Left lung (tissue), 10 donors: ENCODE data around the gene FOXN1. TPM values are rescaled to one million over a fixed set of nuclear protein-coding genes. Genes with fewer than 3 reads are reported as not detected.

Experiments
- ATAC-seq: fragments of 200-7000 bp; cut with Tn5 transposase; one replicate; pipeline ENCODE4 v1.9.1; 2020; ENCODE audit warnings: moderate library complexity
- DNase-seq, 4 donors: peaks; one replicate each; pipeline ENCODE4 v3.0.0-alpha.2; 2013 to 2020
- H3K27ac ChIP-seq, 2 donors: fragments of 200-600 bp; sonication (generic) in 1 of 2; one replicate each; pipeline versions ENCODE4 v1.5.0 to v1.8.0; 2020 to 2021
- H3K27me3 ChIP-seq, 2 donors: fragments of 200-600 bp; sonication (generic) in 1 of 2; one replicate each; pipeline versions ENCODE4 v1.5.0 to v1.8.0; 2020 to 2021
- H3K36me3 ChIP-seq, 2 donors: fragments of 200-600 bp; sonication (generic) in 1 of 2; one replicate each; pipeline versions ENCODE4 v1.5.0 to v1.8.0; 2020 to 2021
- H3K4me1 ChIP-seq, 2 donors: fragments of 200-600 bp; one replicate each; pipeline ENCODE4 v1.8.0; 2021
- H3K4me3 ChIP-seq, 2 donors: fragments of 200-600 bp; sonication (generic) in 1 of 2; one replicate each; pipeline versions ENCODE4 v1.5.0 to v1.8.0; 2020 to 2021; ENCODE audit warnings: mild to moderate bottlenecking in 1 of 2
- H3K9me3 ChIP-seq, 2 donors: fragments of 200-600 bp; sonication (generic) in 1 of 2; one replicate each; pipeline versions ENCODE4 v1.5.0 to v1.8.0; 2020 to 2021
- intact Hi-C, 2 donors: fragments of 100-400 bp; cut with DNase I; formaldehyde crosslinking; loops; one replicate each; pipeline versions ENCODE4 v1.11.2 to v1.14.2; 2022
- polyA plus RNA-seq, 6 donors: library from polyadenylated mRNA; unstranded; fragments of 120-200 nt; gene quantifications; one replicate each; pipeline ENCODE4 v1.2.1, GENCODE V29; 2013; ENCODE audit not compliant: insufficient read length in 6 of 6
- total RNA-seq, 2 donors: library from RNA; stranded (reverse); fragmentation: NEBNext Ultra II Directional; extraction: Animal tissue kit (Norgen Biotek cat#: 25700); gene quantifications; one replicate each; pipeline ENCODE4 v1.2.1, GENCODE V29; 2021
- TF ChIP-seq, protein P1 (sequence below), 2 donors: fragments of 200-600 bp; sonication (generic) in 1 of 2; IDR thresholded peaks; one replicate each; pipeline versions ENCODE4 v1.5.0 to v1.8.0; 2021; ENCODE audit warnings: antibody characterized with exemption in 2 of 2
- donor health status: DM: no; HTN: yes; CAD: no.
- donor health status: DM: no; HTN: no; CAD: no.

FOXN1 gene
- total and polyA plus RNA-seq, 8 donors, result 0.06 to 0.29 (median 0.18) TPM

GRCh38 chr17:28484296-28484695, 21.9 kb upstream of the FOXN1 start:
- DNase-seq (no peak), ATAC-seq (no peak)
- Histone ChIP-seq H3K4me3 (no peak overlapping the region), H3K27ac (no peak overlapping the region), H3K36me3 (no peaks in the 10 kb centered on the region), H3K27me3 (no peaks in the 10 kb centered on the region), H3K9me3 (no peaks in the 10 kb centered on the region), H3K4me1 (peaks cover 0 to 5% of the 10 kb centered on the region in 2 donors)
- TF ChIP-seq, protein P1, sequence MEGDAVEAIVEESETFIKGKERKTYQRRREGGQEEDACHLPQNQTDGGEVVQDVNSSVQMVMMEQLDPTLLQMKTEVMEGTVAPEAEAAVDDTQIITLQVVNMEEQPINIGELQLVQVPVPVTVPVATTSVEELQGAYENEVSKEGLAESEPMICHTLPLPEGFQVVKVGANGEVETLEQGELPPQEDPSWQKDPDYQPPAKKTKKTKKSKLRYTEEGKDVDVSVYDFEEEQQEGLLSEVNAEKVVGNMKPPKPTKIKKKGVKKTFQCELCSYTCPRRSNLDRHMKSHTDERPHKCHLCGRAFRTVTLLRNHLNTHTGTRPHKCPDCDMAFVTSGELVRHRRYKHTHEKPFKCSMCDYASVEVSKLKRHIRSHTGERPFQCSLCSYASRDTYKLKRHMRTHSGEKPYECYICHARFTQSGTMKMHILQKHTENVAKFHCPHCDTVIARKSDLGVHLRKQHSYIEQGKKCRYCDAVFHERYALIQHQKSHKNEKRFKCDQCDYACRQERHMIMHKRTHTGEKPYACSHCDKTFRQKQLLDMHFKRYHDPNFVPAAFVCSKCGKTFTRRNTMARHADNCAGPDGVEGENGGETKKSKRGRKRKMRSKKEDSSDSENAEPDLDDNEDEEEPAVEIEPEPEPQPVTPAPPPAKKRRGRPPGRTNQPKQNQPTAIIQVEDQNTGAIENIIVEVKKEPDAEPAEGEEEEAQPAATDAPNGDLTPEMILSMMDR (IDR thresholded peaks at IDR 0.05), result no peak
- intact Hi-C loops, result no loop called here

DNA sequence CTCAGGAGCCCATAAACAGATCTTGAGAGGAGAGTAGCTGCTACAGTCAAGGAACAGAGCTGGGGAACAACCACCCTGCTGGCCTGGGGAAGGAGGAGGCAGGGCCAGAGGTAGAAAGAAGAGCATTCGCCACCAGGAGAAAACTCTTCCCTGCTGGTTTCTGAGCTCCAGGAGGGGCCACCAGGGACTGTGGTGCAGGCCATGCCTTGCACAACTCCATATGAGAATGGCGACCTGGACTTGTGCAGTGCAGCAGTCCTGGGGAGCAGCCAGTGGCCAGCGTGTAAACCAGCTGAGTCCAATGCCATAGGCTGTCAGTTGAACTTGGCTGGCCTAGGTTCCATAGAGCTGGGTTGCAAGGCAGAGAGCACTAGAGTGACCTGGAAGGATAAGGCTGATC, 21.1 kb upstream of the FOXN1 start:
- Histone ChIP-seq H3K27me3 (no peaks in the 10 kb centered on the region), H3K36me3 (no peaks in the 10 kb centered on the region), H3K4me3 (no peak overlapping the region), H3K27ac (no peak overlapping the region), H3K4me1 (peaks cover 0 to 5% of the 10 kb centered on the region in 2 donors), H3K9me3 (no peaks in the 10 kb centered on the region)
- no peak for ATAC-seq
- TF ChIP-seq, protein P1 (IDR thresholded peaks at IDR 0.05), result no peak
- DNase-seq, result no peak
- intact Hi-C loops, result no loop called here

GRCh38 chr17:28487881-28488532, 18.1 kb upstream of the FOXN1 start:
- Histone ChIP-seq H3K9me3 (no peaks in the 10 kb centered on the region), H3K4me3 (no peak overlapping the region), H3K27ac (no peak overlapping the region), H3K27me3 (peaks cover 0 to 1% of the 10 kb centered on the region in 2 donors), H3K4me1 (no peaks in the 10 kb centered on the region), H3K36me3 (no peaks in the 10 kb centered on the region)
- TF ChIP-seq, protein P1 (IDR thresholded peaks at IDR 0.05), result no peak
- intact Hi-C loops, result no loop called here
- ATAC-seq, result peak; percentile 39
- no peak for DNase-seq

DNA sequence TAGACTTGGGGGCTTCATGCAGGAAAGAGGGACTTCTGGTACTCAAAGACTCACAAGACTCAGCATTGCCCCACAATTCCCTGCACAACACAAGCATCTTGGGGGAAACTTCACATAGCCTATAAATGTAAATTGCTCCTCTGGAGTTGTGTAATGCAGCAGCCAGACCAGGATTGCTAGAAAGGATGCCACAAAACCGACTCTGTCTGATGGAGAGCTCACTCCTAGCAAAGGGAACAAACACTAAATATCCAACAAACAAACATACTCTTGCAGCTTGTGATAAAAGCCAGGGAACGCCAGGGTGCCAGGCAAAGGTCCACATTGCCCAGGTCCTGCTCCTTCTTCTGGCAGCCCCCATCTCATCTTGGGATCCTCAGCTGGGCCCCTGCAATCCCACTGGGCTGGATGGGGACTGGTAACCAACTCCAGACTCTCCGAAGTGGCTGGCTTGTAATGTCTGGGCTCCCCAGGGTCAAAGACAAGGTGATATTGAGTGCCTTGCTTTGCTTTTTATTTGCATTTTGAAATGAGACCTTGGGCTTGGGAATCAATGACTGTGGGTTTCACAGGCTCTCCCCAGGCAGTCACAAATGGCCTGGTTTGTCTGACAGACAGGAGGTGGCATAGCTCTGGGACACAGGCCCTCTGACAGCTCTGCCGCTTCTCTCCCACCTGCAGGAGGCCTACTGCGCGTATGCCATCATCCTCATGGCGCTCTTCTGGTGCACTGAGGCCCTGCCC, 17.4 kb upstream of the FOXN1 start:
- Histone ChIP-seq H3K36me3 (no peaks in the 10 kb centered on the region), H3K4me3 (no peak overlapping the region), H3K27ac (no peak overlapping the region), H3K27me3 (peaks cover 0 to 8% of the 10 kb centered on the region in 2 donors), H3K9me3 (no peaks in the 10 kb centered on the region), H3K4me1 (no peaks in the 10 kb centered on the region)
- TF ChIP-seq, protein P1 (IDR thresholded peaks at IDR 0.05), result no peak
- DNase-seq (no peak), ATAC-seq (no peak)
- intact Hi-C loops, result no loop called here

DNA sequence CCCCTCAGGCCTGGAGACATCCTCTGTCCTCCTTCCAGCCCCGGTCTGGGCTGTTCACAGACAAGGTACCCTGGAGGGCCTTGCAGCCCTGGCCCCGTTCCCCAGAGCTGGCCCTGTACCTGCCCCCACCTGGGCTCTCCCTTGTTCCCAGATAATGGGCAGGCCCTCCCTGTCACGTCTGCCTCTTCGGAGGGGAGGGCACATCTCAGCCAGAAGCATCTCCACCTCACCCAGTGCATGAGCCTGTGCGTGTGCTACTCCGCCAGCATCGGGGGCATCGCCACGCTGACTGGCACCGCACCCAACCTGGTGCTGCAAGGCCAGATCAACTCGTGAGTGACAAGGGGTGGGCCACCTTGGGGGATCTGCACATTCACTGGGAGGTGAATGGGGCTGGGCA, 14.9 kb upstream of the FOXN1 start:
- Histone ChIP-seq H3K4me1 (no peaks in the 10 kb centered on the region), H3K4me3 (no peak overlapping the region), H3K27me3 (peaks cover 0 to 21% of the 10 kb centered on the region in 2 donors), H3K36me3 (no peaks in the 10 kb centered on the region), H3K27ac (no peak overlapping the region), H3K9me3 (no peaks in the 10 kb centered on the region)
- TF ChIP-seq, protein P1 (IDR thresholded peaks at IDR 0.05), result no peak
- no peak for ATAC-seq
- DNase-seq, result no peak
- intact Hi-C loops, result no loop called here
